Breast epithelium (tissue), 4 donors: ENCODE data around the gene CRB2. TPM values are rescaled to one million over a fixed set of nuclear protein-coding genes. Genes with fewer than 3 reads are reported as not detected.

ENCODE experiments used
- DNase-seq, 2 donors: peaks; one replicate each; pipeline ENCODE4 v3.0.0-alpha.2; 2019; ENCODE audit warnings: low spot score in 2 of 2
- H3K27ac ChIP-seq, 2 donors: fragments of 200-600 bp; sonication (generic) in 1 of 2; one replicate each; pipeline ENCODE4 v1.5.1; 2016 to 2019; ENCODE audit warnings: mild to moderate bottlenecking in 1 of 2
- H3K27me3 ChIP-seq, 2 donors: fragments of 200-600 bp; sonication (generic) in 1 of 2; one replicate each; pipeline versions ENCODE4 v1.5.1 to v1.6.0; 2017 to 2019; ENCODE audit warnings: control low read depth in 1 of 2, mild to moderate bottlenecking in 1 of 2
- H3K36me3 ChIP-seq: fragments of 200-600 bp; one replicate; pipeline ENCODE4 v1.5.1; 2019
- H3K4me1 ChIP-seq, 2 donors: fragments of 200-600 bp; sonication (generic); one replicate each; pipeline ENCODE4 v1.5.1; 2016 to 2019; ENCODE audit warnings: control low read depth in 1 of 2
- H3K4me3 ChIP-seq, 3 donors: fragments of 200-600 bp; sonication (generic); 1 replicate in 2 of 3; 2 replicates in 1 of 3; pipeline ENCODE4 v1.5.1; 2016 to 2019; ENCODE audit warnings: mild to moderate bottlenecking in 3 of 3, moderate library complexity in 2 of 3
- H3K9me3 ChIP-seq, 2 donors: fragments of 200-600 bp; sonication (generic) in 1 of 2; one replicate each; pipeline ENCODE4 v1.5.1; 2016 to 2019; ENCODE audit warnings: control low read depth in 1 of 2
- CTCF ChIP-seq, 3 donors: fragments of 450-650 bp; IDR thresholded peaks; one replicate each; pipeline ENCODE4 v1.5.1; 2016 to 2017; ENCODE audit warnings: antibody characterized with exemption in 3 of 3, mild to moderate bottlenecking in 3 of 3, moderate library complexity in 3 of 3
- POLR2A ChIP-seq: fragments of 450-650 bp; IDR thresholded peaks from one replicate; pipeline ENCODE4 v1.6.1; 2016; ENCODE audit warnings: antibody characterized with exemption, mild to moderate bottlenecking, moderate library complexity
- POLR2AphosphoS5 ChIP-seq, 3 donors: sonication (generic); formaldehyde crosslinking; IDR thresholded peaks; one replicate each; pipeline ENCODE4 v1.6.1; 2017; ENCODE audit warnings: antibody characterized with exemption in 3 of 3
- intact Hi-C: fragments of 100-400 bp; cut with DNase I; formaldehyde crosslinking; loops from one replicate; pipeline ENCODE4 v1.15.1; 2023; ENCODE audit warnings: low total_unique reads
- total RNA-seq, 3 donors: library from RNA; depleted of rRNA; stranded (reverse); fragments of >200 nt; gene quantifications; one replicate each; pipeline ENCODE4 v1.1.0, GENCODE V29; 2016

The CRB2 gene
- total RNA-seq, 3 donors from 2014 or later = under 0.01 to 2.3 TPM; not detected in 1

- Histone ChIP-seq H3K4me3 (no peak overlapping the region), H3K27ac (no peak overlapping the region), H3K9me3 (no peaks in the 10 kb centered on the region), H3K36me3 (no peaks in the 10 kb centered on the region), H3K27me3 (no peaks in the 10 kb centered on the region), H3K4me1 (no peaks in the 10 kb centered on the region)
- no peak for DNase-seq
- TF ChIP-seq CTCF (IDR thresholded peaks at IDR 0.05) = no peak
- TF ChIP-seq POLR2AphosphoS5 (IDR thresholded peaks at IDR 0.05) = no peak
- no peak for TF ChIP-seq POLR2A
- intact Hi-C loops = loop anchor here (10.0 kb wide), 1 partner anchor 1336 kb away; no protein-coding TSS in a partner anchor
Measured at GRCh38 chr9:123361086-123361730, 5.2 kb downstream of the CRB2 start.

DNA sequence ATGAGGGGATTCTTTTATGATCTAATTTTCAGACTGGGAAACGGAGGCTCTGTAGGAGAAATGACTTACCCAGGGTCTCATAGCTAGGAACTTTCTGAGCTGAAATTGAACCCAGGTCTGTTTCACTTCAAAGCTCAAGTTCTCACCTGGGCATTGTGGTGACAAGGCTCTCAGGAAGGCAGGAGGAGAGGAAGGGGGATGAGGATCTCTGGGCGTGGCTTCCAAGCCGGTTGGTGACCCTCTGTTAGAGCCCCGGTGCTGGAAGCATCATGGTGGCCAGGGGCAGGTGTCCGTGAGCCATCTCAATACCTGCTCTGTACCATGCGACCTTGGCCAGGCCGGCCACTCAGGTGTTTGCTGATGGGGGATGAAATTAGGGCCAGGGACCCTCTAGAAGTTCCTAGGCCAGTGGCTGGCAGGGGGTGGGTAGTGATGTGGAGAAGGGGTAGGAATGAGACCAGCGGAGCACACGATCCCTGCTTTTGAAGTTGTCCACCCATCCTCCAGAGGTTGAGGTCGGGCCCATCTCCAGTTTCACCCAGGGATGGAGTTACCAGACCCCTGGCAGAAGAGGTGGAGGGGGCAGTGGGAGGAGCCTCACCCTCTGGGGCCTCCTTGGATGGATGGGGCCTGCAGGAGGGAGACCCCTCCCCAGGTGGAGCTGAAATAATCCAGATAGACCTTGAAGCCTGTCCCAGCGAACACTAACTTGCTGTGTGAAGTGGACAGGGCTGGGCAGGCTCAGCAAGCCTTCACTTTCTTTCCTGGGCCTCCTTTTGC, 5.9 kb downstream of the CRB2 start:
- intact Hi-C loops = loop anchor here (10.0 kb wide), 1 partner anchor 1337 kb away; no protein-coding TSS in a partner anchor
- Histone ChIP-seq H3K4me1 (no peaks in the 10 kb centered on the region), H3K36me3 (no peaks in the 10 kb centered on the region), H3K27ac (no peak overlapping the region), H3K27me3 (no peaks in the 10 kb centered on the region), H3K4me3 (no peak overlapping the region), H3K9me3 (no peaks in the 10 kb centered on the region)
- DNase-seq = no peak
- TF ChIP-seq POLR2AphosphoS5 (IDR thresholded peaks at IDR 0.05) = no peak
- no peak for TF ChIP-seq POLR2A
- TF ChIP-seq CTCF (IDR thresholded peaks at IDR 0.05) = no peak

DNA sequence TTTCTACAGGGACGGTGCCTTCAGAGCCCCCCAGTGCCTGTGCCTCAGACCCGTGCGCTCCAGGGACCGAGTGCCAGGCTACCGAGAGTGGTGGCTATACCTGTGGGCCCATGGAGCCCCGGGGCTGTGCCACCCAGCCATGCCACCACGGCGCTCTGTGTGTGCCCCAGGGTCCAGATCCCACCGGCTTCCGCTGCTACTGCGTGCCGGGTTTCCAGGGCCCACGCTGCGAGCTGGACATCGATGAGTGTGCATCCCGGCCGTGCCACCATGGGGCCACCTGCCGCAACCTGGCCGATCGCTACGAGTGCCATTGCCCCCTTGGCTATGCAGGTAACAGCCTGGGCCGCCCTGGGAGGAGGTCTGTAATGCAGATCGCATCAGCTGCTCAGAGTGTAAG, 6.9 kb downstream of the CRB2 start:
- H3K4me3 ChIP-seq = no peak overlapping the region
- DNase-seq = no peak

GRCh38 chr9:123364241-123364824, 8.3 kb downstream of the CRB2 start:
- Histone ChIP-seq H3K4me3 (no peak overlapping the region), H3K27ac (no peak overlapping the region), H3K9me3 (no peaks in the 10 kb centered on the region), H3K4me1 (no peaks in the 10 kb centered on the region), H3K36me3 (no peaks in the 10 kb centered on the region), H3K27me3 (peaks cover 0 to 6% of the 10 kb centered on the region in 2 donors)
- TF ChIP-seq POLR2A (no peak), POLR2AphosphoS5 (IDR thresholded peaks at IDR 0.05) (no peak), CTCF (IDR thresholded peaks at IDR 0.05) (no peak)
- intact Hi-C loops = loop anchor here (10.0 kb wide), 1 partner anchor 1340 kb away; no protein-coding TSS in a partner anchor
- no peak for DNase-seq

More for the DNA sequence above, 6.9 kb downstream of the CRB2 start:
- H3K4me1 ChIP-seq = no peaks in the 10 kb centered on the region
- H3K36me3 ChIP-seq = no peaks in the 10 kb centered on the region
- H3K27ac ChIP-seq = no peak overlapping the region
- H3K27me3 ChIP-seq = no peaks in the 10 kb centered on the region
- TF ChIP-seq POLR2AphosphoS5 (IDR thresholded peaks at IDR 0.05) (no peak), POLR2A (no peak)
- no peaks in the 10 kb centered on the region for H3K9me3 ChIP-seq
- intact Hi-C loops = loop anchor here (10.0 kb wide), 1 partner anchor 1338 kb away; no protein-coding TSS in a partner anchor

DNA sequence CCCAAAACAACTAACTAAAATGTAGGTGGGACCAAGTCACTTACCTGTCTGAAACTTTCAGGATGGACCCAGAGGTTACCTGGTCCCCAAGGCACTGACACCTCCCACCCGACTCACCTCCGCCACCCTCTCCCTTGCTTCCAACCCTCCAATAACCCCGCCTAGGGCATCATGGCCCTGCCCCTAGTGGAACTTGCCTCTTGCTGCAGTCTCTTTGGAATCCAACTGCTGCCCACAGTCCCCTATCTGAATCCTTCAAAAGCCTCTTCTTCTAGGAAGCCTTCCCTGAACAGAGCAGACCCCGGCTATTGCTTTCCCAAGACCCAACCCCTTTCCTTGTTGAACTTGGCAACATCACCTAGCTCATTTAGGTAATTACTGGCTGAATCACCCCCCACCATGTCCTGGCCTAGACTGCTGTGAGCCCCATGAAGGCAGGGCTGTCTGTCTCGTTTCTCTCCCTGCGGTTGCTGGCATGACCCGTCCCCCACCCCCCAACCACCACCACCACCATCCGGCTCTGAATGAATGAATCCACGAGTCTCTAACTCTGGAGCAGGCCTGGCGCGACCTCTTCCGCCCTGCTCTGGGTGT, 9.4 kb downstream of the CRB2 start:
- H3K4me3 ChIP-seq = no peak overlapping the region
- DNase-seq = no peak
- H3K36me3 ChIP-seq = no peaks in the 10 kb centered on the region
- no peaks in the 10 kb centered on the region for H3K4me1 ChIP-seq
- intact Hi-C loops = loop anchor here (10.0 kb wide), 1 partner anchor 1341 kb away; no protein-coding TSS in a partner anchor
- no peaks in the 10 kb centered on the region for H3K9me3 ChIP-seq
- peaks cover 0 to 10% of the 10 kb centered on the region in 2 donors for H3K27me3 ChIP-seq
- no peak overlapping the region for H3K27ac ChIP-seq
- TF ChIP-seq POLR2A (no peak), CTCF (IDR thresholded peaks at IDR 0.05) (no peak), POLR2AphosphoS5 (IDR thresholded peaks at IDR 0.05) (no peak)
